HepG2 (cell line): ENCODE results near the gene DPP3. TPM values are rescaled to one million over a fixed set of nuclear protein-coding genes. Genes with fewer than 3 reads are reported as not detected.

Source experiments
- ATAC-seq: fragments of 200-7000 bp; cut with Tn5 transposase; 3 replicates; pipeline ENCODE4 v1.9.1; 2020; ENCODE audit warnings: mild to moderate bottlenecking, moderate library complexity
- BruUV-seq: library from RNA; stranded (reverse); fragments of 400-500 nt; replicated peaks from 2 replicates; lab custom pipeline; 2021; lab: Mats Ljungman, UMichigan
- CTCF ChIA-PET: fragments of 300-600 bp; formaldehyde crosslinking; extraction: SDS; loops from one replicate; lab custom pipeline; 2021; ENCODE audit warnings: low total read pairs, inconsistent platforms, low intra/inter-chr PET ratio; lab: Yijun Ruan, JAX
- POLR2A ChIA-PET: fragments of 350-600 bp; sonication (Branson Sonifier 250); formaldehyde crosslinking; loops from one replicate; lab custom pipeline; 2020; ENCODE audit warnings: antibody characterized with exemption, inconsistent platforms; lab: Yijun Ruan, JAX
- DNase-seq: peaks from one replicate; pipeline ENCODE4 v3.0.0-alpha.2; 2015; ENCODE audit warnings: low spot score
- FAIRE-seq: peaks from 3 replicates; lab custom pipeline; 2011; peaks lifted over from hg19 to GRCh38; lab: Jason Lieb, UNC
- H2AFZ ChIP-seq: one replicate; pipeline ENCODE4 v1.6.1; 2011; ENCODE audit warnings: low read length, inconsistent platforms
- H3K27ac ChIP-seq: fragments of 300-600 bp; 3 replicates; pipeline ENCODE4 v1.8.0; 2011; ENCODE audit warnings: mixed run types, mild to moderate bottlenecking, mixed read lengths, low read length, inconsistent platforms; ENCODE audit not compliant: insufficient read depth; ENCODE audit errors: extremely low read length
- H3K27me3 ChIP-seq, 2 experiments: fragments of 200-600 bp in 1 of 2; 2 replicates in 1 of 2; 3 replicates in 1 of 2; pipeline versions ENCODE4 v1.6.0 to v1.8.0; 2011; ENCODE audit warnings: low read length in 2 of 2, mild to moderate bottlenecking in 2 of 2, moderate library complexity in 2 of 2, inconsistent platforms in 1 of 2; ENCODE audit not compliant: insufficient read depth in 2 of 2, control insufficient read depth in 1 of 2
- H3K36me3 ChIP-seq, 2 experiments: fragments of 200-600 bp in 1 of 2; replicated peaks in 1 of 2; 2 replicates in 1 of 2; 3 replicates in 1 of 2; pipeline versions ENCODE4 v1.5.1 to v1.8.0; 2011; ENCODE audit warnings: low read length in 2 of 2, inconsistent platforms in 1 of 2; ENCODE audit not compliant: insufficient read depth in 2 of 2, control insufficient read depth in 1 of 2
- H3K4me1 ChIP-seq: 2 replicates; pipeline ENCODE4 v1.5.1; 2012; ENCODE audit warnings: low read length, inconsistent platforms; ENCODE audit not compliant: insufficient read depth
- H3K4me2 ChIP-seq: 2 replicates; pipeline ENCODE4 v1.6.0; 2011; ENCODE audit warnings: low read depth, low read length, inconsistent platforms
- H3K4me3 ChIP-seq, 3 experiments: fragments of 200-600 bp in 1 of 3; sonication (generic), shearing (Covaris generic) in 1 of 3; replicated peaks in 1 of 3; 2 replicates each; pipeline ENCODE4 v1.5.1; 2011 to 2016; ENCODE audit warnings: low read length in 3 of 3, inconsistent platforms in 2 of 3, low read depth in 2 of 3, mild to moderate bottlenecking in 2 of 3, control low read depth in 1 of 3, mixed read lengths in 1 of 3; ENCODE audit not compliant: insufficient read depth in 1 of 3
- H3K79me2 ChIP-seq: one replicate; pipeline ENCODE4 v1.6.1; 2011; ENCODE audit warnings: low read length, inconsistent platforms; ENCODE audit not compliant: insufficient read depth
- H3K9ac ChIP-seq: 2 replicates; pipeline ENCODE4 v1.6.0; 2011; ENCODE audit warnings: mild to moderate bottlenecking, low read depth, low read length, inconsistent platforms; ENCODE audit not compliant: insufficient read depth
- H3K9me3 ChIP-seq: 2 replicates; pipeline ENCODE4 v1.5.1; 2012; ENCODE audit warnings: mild to moderate bottlenecking, low read length
- H4K20me1 ChIP-seq: 2 replicates; pipeline ENCODE4 v1.6.0; 2011; ENCODE audit warnings: inconsistent platforms, mild to moderate bottlenecking, low read length, moderate library complexity; ENCODE audit not compliant: insufficient read depth
- BRCA1 ChIP-seq: sonication (generic); formaldehyde crosslinking; IDR thresholded peaks from 2 replicates; pipeline ENCODE4 v1.4.0; 2020; ENCODE audit warnings: missing genetic modification reagents
- EED ChIP-seq: sonication (generic); formaldehyde crosslinking; IDR thresholded peaks from 2 replicates; pipeline ENCODE4 v1.5.0; 2020; ENCODE audit warnings: mild to moderate bottlenecking, missing genetic modification reagents
- ELF1 ChIP-seq: sonication (generic); formaldehyde crosslinking; IDR thresholded peaks from 2 replicates; pipeline ENCODE4 v1.4.0; 2020; ENCODE audit warnings: missing genetic modification reagents
- FOXO4 ChIP-seq: sonication (generic); formaldehyde crosslinking; conservative IDR thresholded peaks from 2 replicates; pipeline ENCODE4 v1.8.1; 2023; ENCODE audit warnings: missing genetic modification reagents
- HNF1A ChIP-seq, 2 experiments: sonication (generic) in 1 of 2; formaldehyde crosslinking in 1 of 2; IDR thresholded peaks; 2 replicates each; pipeline versions ENCODE4 v1.4.0 to v1.6.1; 2016 to 2020; ENCODE audit warnings: borderline replicate concordance in 1 of 2, low read depth in 1 of 2, mild to moderate bottlenecking in 1 of 2, missing genetic modification reagents in 1 of 2
- HOXA7 ChIP-seq: sonication (generic); formaldehyde crosslinking; IDR thresholded peaks from 2 replicates; pipeline ENCODE4 v1.8.1; 2022; ENCODE audit warnings: mild to moderate bottlenecking, missing genetic modification reagents, moderate library complexity
- IRX3 ChIP-seq: sonication (generic); formaldehyde crosslinking; IDR thresholded peaks from 2 replicates; pipeline ENCODE4 v1.8.1; 2023; ENCODE audit warnings: mild to moderate bottlenecking, low read depth, missing genetic modification reagents, borderline replicate concordance
- MAX ChIP-seq: IDR thresholded peaks from 2 replicates; pipeline ENCODE4 v1.6.1; 2012; ENCODE audit warnings: inconsistent platforms
- ZBTB8A ChIP-seq: sonication (generic); formaldehyde crosslinking; IDR thresholded peaks from 2 replicates; pipeline ENCODE4 v1.4.0; 2020; ENCODE audit warnings: mild to moderate bottlenecking, low read depth, missing genetic modification reagents, borderline replicate concordance
- ZNF124 ChIP-seq: sonication (generic); formaldehyde crosslinking; IDR thresholded peaks from 2 replicates; pipeline ENCODE4 v1.4.0; 2020; ENCODE audit warnings: missing genetic modification reagents
- ZNF512B ChIP-seq: sonication (generic); formaldehyde crosslinking; IDR thresholded peaks from 2 replicates; pipeline ENCODE4 v1.5.1; 2020; ENCODE audit warnings: missing genetic modification reagents, mild to moderate bottlenecking, borderline replicate concordance
- ZNF674 ChIP-seq: sonication (generic); formaldehyde crosslinking; IDR thresholded peaks from 2 replicates; pipeline ENCODE4 v1.5.0; 2020; ENCODE audit warnings: low read depth, mild to moderate bottlenecking, missing genetic modification reagents
- ZNF7 ChIP-seq: IDR thresholded peaks from 2 replicates; pipeline ENCODE4 v1.6.1; 2016; ENCODE audit warnings: missing biosample characterization, missing genetic modification reagents
- WGBS: methylation state at CpG from one replicate; pipeline ENCODE4 v1.1.6; 2017; ENCODE audit warnings: low lambda C conversion rate; 5-methylcytosine and 5-hydroxymethylcytosine counted together
- in situ Hi-C: cut with HindIII; loops from 2 replicates; pipeline ENCODE4 v1.10.0; 2017; ENCODE audit warnings: low pct_unique_long_range_greater_than_20kb; ENCODE audit not compliant: extremely low pct_ligation_motif_present
- intact Hi-C: fragments of 100-400 bp; cut with micrococcal nuclease; formaldehyde crosslinking; loops from one replicate; pipeline ENCODE4 v1.10.0; 2022; ENCODE audit not compliant: unreplicated experiment
- polyA plus RNA-seq, 8 experiments: library from polyadenylated mRNA; depleted of rRNA in 3 of 8; stranded (reverse) in 7 of 8; unstranded in 1 of 8; fragments of >200 nt; fragmentation: Illumina TruSeq in 4 of 8; extraction: Trizol in 4 of 8; gene quantifications; 2 replicates each; pipeline versions ENCODE4 v1.2.1 to v1.2.3, GENCODE V29; 2011 to 2016; ENCODE audit warnings: low read depth in 4 of 8, missing spikeins in 1 of 8, mixed read lengths in 1 of 8; ENCODE audit not compliant: insufficient read depth in 1 of 8
- total RNA-seq, 5 experiments: library from RNA; depleted of rRNA; stranded (reverse); fragments of >200 nt; fragmentation: Illumina TruSeq; extraction: Trizol; gene quantifications; 2 replicates each; pipeline ENCODE4 v1.2.3, GENCODE V29; 2016; ENCODE audit warnings: low read depth in 1 of 5

Gene DPP3
- total and polyA plus RNA-seq, 2 of the 13 experiments (the other 11 are each of a cell fraction or from before 2014, with no cell fraction given) = 38.4 to 59.8 TPM

- ChIA-PET CTCF (interaction anchor here (2.8 kb wide), 1 partner anchor 70 kb away, joined by 28 read pairs; no protein-coding TSS in a partner anchor), POLR2A (interaction anchor here (1.6 to 1.8 kb wide), 2 partner anchors 12 to 128 kb away, joined by 4 read pairs; partner anchors contain the start of gene PELI3)
- intact Hi-C loops = no loop called here
- peak; percentile 24 for DNase-seq
- peaks cover 44% of the 10 kb centered on the region for H3K4me1 ChIP-seq
- peak overlapping the region; percentile 70 to 93 (median 92) for H3K4me3 ChIP-seq
- no peak overlapping the region for H2AFZ ChIP-seq
- WGBS = 55% methylated on average over 8 of the region's 8 CpGs
- H3K79me2 ChIP-seq = peaks cover 2% of the 10 kb centered on the region
- H3K9me3 ChIP-seq = no peaks in the 10 kb centered on the region
- ATAC-seq = no peak
- no peaks in the 10 kb centered on the region; the same call in 1 of the 2 replicates for H4K20me1 ChIP-seq
- no peaks in the 10 kb centered on the region for H3K27me3 ChIP-seq
- peak overlapping the region; percentile 94 for H3K9ac ChIP-seq
- in situ Hi-C loops = no loop called here
- H3K27ac ChIP-seq = peak overlapping the region; percentile 87
- FAIRE-seq = no peak
- no peaks in the 10 kb centered on the region; a peak in 1 of 5 replicates for H3K36me3 ChIP-seq
- BruUV-seq = no TSS peak
- peak overlapping the region; percentile 84 for H3K4me2 ChIP-seq
- TF ChIP-seq HOXA7 (CRISPR knock-in tag) = no peak
- TF ChIP-seq FOXO4 (CRISPR knock-in tag) = 0 out of 2 replicates have a peak, but pooled peaks have one; percentile 59
- no peak for TF ChIP-seq ELF1 (CRISPR knock-in tag)
- TF ChIP-seq ZNF7 = no peak
- no peak for TF ChIP-seq ZNF512B (CRISPR knock-in tag)
- TF ChIP-seq MAX = no peak
- TF ChIP-seq ZNF124 = no peak
- no peak for TF ChIP-seq HNF1A (IDR thresholded peaks at IDR 0.05; ENCODE audit: low read depth)
- 0 out of 2 replicates have a peak, but pooled peaks have one; percentile 32 for TF ChIP-seq HNF1A (CRISPR knock-in tag; IDR thresholded peaks at IDR 0.05; ENCODE audit: borderline replicate concordance)
- no peak for TF ChIP-seq ZBTB8A
- TF ChIP-seq BRCA1 (CRISPR knock-in tag) = no peak
- no peak for TF ChIP-seq EED
- no peak for TF ChIP-seq ZNF674
- no peak for TF ChIP-seq IRX3 (CRISPR knock-in tag)
Observed at GRCh38 chr11:66478729-66479393, 1.4 kb upstream of the DPP3 start.
